A204.1 (cell line): ENCODE measurements around the gene RNF217.
A peak's percentile ranks its signal among the peaks of the same experiment; 100 is the strongest.
"Not testable (repeated sequence)": the region's sequence is repeated elsewhere in the genome, so short reads cannot be mapped to it uniquely, and the experiment has no call there.

ENCODE experiments used
- FAIRE-seq: peaks from 2 replicates; lab custom pipeline; 2012; peaks lifted over from hg19 to GRCh38; lab: Jason Lieb, UNC

RNF217 gene

DNA sequence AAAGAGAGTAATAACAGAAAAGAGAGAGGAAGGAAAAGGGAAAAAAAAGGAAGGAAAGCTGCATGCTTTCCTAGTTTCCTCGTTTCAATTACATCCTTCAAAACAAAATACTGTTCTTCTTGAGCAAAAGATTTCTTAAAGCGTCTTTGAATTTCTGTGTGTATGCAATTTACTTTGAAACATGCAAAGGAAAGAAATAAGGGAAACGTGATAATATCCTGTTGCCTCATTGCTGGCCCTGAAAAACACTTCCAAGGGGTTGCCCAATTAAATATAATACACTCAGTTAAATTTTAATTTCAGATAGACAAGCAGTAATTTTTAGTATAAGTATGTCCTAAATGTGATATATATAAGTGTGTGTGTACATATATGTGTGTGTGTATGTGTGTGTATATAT, 140.2 kb downstream of the RNF217 start:
- FAIRE-seq: no peak

- FAIRE-seq: no peak
Measured at GRCh38 chr6:125102891-125103290, 140.7 kb downstream of the RNF217 start.

DNA sequence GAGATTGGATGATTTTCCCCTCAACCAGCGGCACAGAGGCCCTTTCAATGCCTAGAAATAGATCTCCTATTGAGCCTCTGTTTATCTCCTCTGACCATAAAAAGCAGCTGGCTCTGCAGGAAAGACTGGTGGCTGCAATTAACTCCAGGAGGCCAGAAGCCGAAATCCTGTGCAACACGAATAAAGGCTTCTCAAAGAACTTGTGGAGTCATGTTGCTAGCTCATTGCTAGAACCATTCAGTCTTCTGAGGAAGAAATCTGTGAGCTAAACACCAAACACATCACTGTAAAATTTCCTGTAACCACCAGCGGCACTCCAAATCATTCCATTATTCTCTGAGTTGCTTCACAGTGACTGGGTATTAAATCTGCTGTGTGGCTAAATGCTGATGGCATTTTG, 142.2 kb downstream of the RNF217 start:
- no peak for FAIRE-seq

DNA sequence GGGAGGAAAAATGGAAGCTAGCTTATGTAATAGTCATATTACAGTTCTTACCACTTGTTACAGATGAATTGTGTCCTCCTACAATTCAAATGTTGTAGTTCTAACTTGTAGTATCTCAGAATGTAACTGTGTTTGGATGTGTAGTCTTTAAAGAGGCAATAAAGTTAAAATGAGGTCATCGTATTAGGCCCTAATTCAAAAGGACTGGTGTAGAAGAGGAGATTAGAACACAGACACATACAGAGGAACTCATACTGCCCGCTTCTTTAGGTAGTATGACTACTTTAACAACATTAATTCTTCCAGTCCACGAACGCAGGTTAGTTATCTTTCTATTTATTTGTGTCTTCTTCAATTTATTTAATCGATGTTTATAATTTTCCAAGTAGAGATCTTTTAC, 144.8 kb downstream of the RNF217 start:
- no peak for FAIRE-seq

- no peak for FAIRE-seq
Measured at GRCh38 chr6:125107896-125108295, 145.7 kb downstream of the RNF217 start.

- FAIRE-seq: no peak
Measured at GRCh38 chr6:125110056-125110455, 147.8 kb downstream of the RNF217 start.

DNA sequence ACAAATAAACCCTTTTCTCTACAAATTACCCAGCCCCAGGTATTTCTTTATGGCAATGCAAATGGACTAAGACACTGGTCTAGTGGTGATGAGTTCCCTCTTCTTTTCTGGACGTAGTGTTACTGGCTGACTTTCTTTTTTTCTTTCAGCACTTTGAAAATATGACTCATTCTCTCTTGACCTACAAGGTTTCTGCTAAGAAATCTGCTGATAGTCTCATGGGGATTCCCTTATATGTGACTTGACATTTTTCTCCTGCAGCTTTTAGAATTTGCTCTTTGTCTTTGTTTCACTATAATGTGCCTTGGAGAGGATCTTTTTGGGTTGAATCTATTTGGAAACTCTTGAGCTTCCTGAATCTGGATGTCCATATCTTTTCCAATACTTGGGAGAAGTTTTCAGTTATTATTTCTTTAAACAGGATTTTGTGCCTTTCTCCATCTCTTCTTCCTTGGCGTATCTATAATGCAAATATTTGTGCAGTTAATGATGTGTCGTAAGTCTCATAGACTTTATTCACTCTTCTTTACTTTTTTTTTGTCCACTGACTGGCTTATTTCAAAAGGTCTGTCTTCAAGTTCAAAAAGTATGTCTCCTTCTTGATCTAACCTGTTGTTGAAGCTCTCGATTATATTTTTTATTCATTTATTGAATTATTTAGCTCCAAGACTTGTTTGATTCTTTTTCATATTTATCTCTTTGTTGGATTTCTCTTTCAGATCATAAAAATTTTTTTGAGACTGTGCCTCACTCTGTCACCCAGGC, 149.2 kb downstream of the RNF217 start:
- FAIRE-seq: no peak

DNA sequence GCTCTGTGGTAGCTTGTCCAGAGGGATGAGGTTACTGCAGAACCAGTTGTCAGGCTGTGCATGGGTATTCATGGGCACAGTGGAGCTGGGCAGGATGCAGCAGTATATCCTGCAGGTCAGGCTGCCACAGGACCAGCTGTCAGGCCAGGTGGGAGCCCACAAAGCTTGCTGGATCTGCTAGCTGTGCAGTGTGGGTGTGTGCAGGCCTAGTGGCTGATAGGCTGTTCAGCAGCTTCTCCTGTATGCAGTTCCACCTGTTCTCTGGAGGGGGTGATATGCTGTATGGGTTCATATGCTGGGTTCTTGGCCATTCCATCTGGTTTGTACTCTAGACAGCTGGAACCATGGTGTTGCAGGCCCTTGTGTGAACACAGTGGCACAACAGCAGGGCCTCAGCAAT, 150.7 kb downstream of the RNF217 start:
- FAIRE-seq: no peak

- peak; percentile 92 for FAIRE-seq
Measured at GRCh38 chr6:125114248-125114858, 152.1 kb downstream of the RNF217 start.

GRCh38 chr6:125116170-125116569, 153.9 kb downstream of the RNF217 start:
- no peak for FAIRE-seq

DNA sequence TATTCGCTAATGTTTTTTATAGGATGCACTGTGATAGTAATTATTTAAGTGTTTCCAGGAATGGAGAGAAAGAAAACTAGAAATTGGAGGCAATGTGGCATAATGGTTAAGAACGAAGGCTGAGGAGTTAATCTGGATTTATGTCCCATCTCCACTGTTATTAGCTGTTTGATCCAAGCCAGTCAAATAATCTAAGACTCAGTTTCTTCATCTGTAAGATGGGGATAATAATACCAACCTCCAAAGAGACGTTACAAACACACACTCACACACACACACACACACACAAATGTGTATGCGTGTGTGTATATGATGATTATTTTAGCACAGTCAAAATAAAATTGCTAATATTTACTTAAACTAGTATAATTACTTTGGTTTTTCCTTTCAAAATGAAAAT, 154.5 kb downstream of the RNF217 start:
- no peak for FAIRE-seq

DNA sequence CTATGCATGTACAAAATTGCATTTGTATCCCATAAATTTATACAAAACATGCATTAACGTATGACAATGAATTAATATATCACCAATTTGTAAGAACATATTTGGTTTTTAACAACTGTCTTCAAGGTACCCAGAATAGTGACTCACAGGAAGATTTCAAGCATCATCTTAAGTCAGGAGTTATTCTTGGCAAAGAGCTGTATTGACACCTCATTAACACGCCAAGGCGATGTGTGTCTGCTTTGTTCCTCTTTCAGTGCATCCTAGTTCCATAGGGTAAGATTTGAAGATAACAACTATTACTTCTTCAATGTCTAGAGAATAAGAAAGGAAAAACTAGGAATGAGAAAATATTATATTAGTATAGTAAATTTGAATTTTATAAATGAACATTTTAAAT, 155.6 kb downstream of the RNF217 start:
- no peak for FAIRE-seq

GRCh38 chr6:125120054-125120590, 157.9 kb downstream of the RNF217 start:
- no peak for FAIRE-seq

DNA sequence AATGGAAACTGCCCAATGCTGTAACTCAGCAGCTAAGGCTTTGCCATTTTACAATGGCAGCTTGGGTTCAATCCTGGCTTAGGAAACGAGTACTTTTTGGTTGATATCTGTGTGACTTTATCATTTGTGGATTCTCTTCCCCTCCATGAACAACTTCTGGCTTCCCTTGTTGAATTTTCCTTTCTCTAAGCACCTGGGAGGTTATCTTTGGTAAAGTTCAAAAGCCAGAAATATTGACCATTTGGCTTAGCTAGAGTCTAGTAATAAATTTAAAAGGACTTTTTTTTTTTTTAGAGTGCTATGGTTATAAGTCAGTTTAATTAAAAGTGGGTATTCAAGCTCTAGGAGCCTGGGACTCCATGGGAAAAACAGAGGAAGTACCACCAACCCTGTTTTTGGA, 159.7 kb downstream of the RNF217 start:
- no peak for FAIRE-seq

GRCh38 chr6:125123051-125123450, 160.8 kb downstream of the RNF217 start:
- FAIRE-seq: no peak

GRCh38 chr6:125123468-125124048, 161.3 kb downstream of the RNF217 start:
- no peak for FAIRE-seq

- no peak for FAIRE-seq
Measured at GRCh38 chr6:125124049-125124669, 161.9 kb downstream of the RNF217 start.

DNA sequence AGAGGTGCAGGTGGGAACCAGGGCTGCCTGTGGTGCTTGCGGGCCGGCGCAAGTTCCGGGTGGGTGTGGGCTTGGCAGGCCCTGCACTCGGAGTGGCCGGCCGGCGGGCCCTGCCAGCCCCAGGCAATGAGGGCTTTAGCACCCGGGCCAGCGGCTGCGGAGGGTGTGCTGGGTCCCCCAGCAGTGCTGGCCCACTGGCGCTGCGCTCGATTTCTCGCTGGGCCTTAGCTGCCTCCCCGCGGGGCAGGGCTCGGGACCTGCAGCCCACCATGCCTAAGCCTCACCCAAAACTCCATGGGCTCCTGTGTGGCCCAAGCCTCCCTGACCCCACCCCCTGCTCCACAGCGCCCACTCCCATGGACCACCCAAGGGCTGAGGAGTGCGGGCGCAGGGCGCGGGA, 163.6 kb downstream of the RNF217 start:
- FAIRE-seq: not testable (repeated sequence)

- FAIRE-seq: no peak
Measured at GRCh38 chr6:125129354-125129753, 167.1 kb downstream of the RNF217 start.

DNA sequence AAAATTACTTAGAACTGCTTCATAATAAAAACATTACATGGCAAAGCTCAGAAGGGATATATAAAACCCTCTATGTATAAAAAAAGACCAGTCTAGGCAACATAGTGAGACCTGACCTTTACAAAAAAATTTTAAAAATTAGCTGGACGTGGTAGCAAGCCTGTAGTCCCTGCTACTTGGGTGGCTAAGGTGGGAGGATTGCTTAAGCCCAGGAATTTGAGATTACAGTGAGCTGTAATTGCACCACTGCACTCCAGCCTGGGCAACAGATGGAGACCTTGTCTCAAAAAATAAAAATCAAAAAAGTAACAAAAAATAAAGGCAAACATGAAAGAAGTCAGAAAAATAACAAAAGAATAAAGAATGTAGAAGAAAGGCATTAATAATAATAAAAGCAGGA, 169.8 kb downstream of the RNF217 start:
- no peak for FAIRE-seq

DNA sequence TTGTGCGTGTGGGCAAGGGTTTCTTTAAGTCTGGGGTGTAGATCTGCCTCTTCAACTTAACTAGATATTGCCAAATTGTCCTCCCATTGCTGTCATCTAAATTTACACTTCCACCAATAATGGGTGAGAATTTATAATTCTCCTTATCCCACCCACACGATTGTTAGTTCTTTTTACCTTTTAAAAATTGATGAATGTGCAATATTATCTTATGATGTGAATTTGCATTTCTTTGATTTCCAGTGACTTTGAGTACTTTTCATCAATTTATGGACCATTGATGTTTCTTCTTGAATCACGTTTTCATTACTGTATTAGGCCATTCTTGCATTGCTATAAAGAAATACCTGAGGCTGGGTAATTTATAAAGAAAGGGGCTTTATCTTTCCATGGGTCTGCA, 174.1 kb downstream of the RNF217 start:
- FAIRE-seq: no peak

- no peak for FAIRE-seq
Measured at GRCh38 chr6:125138083-125138482, 175.8 kb downstream of the RNF217 start.

- no peak for FAIRE-seq
Measured at GRCh38 chr6:125140808-125141207, 178.6 kb downstream of the RNF217 start.
